ENCODE data around the gene ATRNL1. TPM values are rescaled to one million over a fixed set of nuclear protein-coding genes. Genes with fewer than 3 reads are reported as not detected.

Gene ATRNL1
- total and polyA plus RNA-seq, 12 donors = 4.8 to 217 (median 92.4) TPM

DNA sequence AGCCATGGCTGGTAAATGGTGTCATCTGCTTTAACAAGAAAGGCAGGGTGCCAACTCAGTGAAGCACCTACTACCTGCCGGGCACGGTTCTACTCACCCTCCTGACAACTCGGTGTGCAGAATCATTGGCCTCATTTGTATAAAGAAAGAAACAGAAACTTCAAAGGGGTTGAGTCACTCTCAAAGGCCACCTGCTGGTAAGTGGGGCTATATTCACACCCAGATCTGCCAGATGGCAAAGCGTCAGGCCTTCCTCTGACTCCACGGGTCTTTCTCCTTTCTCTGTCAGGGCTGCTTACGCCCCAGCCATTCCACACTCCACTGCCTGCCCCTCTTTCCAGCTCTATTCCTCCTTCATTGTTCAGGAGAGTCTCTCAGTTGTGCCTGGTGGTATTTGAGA lies 870.7 kb downstream of the ATRNL1 start:
- intact Hi-C loops (cut with DNase I) = no loop called here
- H3K9me3 ChIP-seq (replicated peaks in 1 of 3) = no peaks in the 10 kb centered on the region
- H3K36me3 ChIP-seq (replicated peaks in 1 of 2) = no peaks in the 10 kb centered on the region
- H3K4me1 ChIP-seq (replicated peaks in 1 of 2) = no peaks in the 10 kb centered on the region
- DNase-seq = peak in 1 of 7 donors; percentile 5
- no peaks in the 10 kb centered on the region for H3K27me3 ChIP-seq
- WGBS, 4 donors = 63 to 74% (median 65%) methylated on average over 4 to 6 of the region's 6 CpGs
- H3K27ac ChIP-seq = no peak overlapping the region
- H3K4me3 ChIP-seq = no peak overlapping the region
- TF ChIP-seq, protein P1, sequence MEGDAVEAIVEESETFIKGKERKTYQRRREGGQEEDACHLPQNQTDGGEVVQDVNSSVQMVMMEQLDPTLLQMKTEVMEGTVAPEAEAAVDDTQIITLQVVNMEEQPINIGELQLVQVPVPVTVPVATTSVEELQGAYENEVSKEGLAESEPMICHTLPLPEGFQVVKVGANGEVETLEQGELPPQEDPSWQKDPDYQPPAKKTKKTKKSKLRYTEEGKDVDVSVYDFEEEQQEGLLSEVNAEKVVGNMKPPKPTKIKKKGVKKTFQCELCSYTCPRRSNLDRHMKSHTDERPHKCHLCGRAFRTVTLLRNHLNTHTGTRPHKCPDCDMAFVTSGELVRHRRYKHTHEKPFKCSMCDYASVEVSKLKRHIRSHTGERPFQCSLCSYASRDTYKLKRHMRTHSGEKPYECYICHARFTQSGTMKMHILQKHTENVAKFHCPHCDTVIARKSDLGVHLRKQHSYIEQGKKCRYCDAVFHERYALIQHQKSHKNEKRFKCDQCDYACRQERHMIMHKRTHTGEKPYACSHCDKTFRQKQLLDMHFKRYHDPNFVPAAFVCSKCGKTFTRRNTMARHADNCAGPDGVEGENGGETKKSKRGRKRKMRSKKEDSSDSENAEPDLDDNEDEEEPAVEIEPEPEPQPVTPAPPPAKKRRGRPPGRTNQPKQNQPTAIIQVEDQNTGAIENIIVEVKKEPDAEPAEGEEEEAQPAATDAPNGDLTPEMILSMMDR (IDR thresholded peaks at IDR 0.05) = peak in 2 of 6 experiments; percentile 7 to 8
- no peak for TF ChIP-seq POLR2A (IDR thresholded peaks at IDR 0.05)

DNA sequence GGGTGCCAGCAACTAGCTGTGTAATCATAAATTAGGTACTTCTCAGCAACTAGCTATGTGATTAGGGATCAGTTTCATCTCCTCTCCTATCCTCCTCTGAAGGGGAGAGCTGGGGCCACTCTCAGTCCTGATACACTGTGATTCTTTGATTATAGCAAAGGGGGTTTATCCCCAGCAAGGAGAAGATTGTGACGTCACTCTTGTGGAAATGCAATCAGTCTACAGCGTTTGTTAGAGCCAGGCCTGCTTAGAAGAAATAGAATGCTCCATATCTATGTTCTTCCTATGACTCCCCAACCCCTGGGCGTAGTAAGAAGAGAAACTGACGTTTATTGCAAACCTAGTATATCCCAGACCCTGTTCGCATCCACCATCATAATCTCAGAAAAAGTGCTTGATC lies 871.7 kb downstream of the ATRNL1 start:
- Histone ChIP-seq H3K4me3 (no peak overlapping the region), H3K27ac (no peak overlapping the region), H3K27me3 (no peaks in the 10 kb centered on the region), H3K36me3 (replicated peaks in 1 of 2) (no peaks in the 10 kb centered on the region), H3K9me3 (replicated peaks in 1 of 3) (no peaks in the 10 kb centered on the region), H3K4me1 (replicated peaks in 1 of 2) (no peaks in the 10 kb centered on the region)
- 92 to 95% (median 93%) methylated on average over 5 of the region's 5 CpGs for whole genome bisulfite sequencing, 4 donors
- no peak for DNase-seq
- TF ChIP-seq POLR2A (IDR thresholded peaks at IDR 0.05) = no peak
- TF ChIP-seq, protein P1 (IDR thresholded peaks at IDR 0.05) = no peak
- intact Hi-C loops (cut with DNase I) = no loop called here

DNA sequence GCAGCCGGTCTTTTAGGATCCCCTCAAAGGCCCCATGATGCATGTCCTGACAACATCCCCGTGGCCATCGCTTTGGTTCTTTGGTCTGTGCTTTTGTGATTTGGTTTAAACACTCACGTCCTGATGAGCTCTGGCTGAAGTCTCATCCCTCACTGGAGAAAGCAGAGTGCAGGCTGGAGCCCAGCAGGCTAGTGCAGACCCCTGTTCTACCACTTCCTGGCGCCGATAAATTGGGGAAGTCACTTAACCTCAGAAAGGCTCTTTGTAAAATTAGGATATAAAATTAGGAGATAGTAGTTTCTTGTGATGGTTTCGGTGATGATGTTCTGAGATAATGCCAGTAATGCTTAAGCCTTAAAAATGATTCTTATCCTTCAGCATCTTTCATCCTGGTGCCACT lies 872.2 kb downstream of the ATRNL1 start:
- intact Hi-C loops (cut with DNase I) = no loop called here
- DNase-seq = no peak
- no peaks in the 10 kb centered on the region for H3K4me1 ChIP-seq (replicated peaks in 1 of 2)
- 80 to 94% (median 86%) methylated on average over 7 of the region's 7 CpGs for WGBS, 4 donors
- no peaks in the 10 kb centered on the region for H3K36me3 ChIP-seq (replicated peaks in 1 of 2)
- TF ChIP-seq POLR2A (IDR thresholded peaks at IDR 0.05) = no peak
- TF ChIP-seq, protein P1 (IDR thresholded peaks at IDR 0.05) = no peak
- no peaks in the 10 kb centered on the region for H3K9me3 ChIP-seq (replicated peaks in 1 of 3)
- no peak overlapping the region for H3K27ac ChIP-seq
- no peak overlapping the region for H3K4me3 ChIP-seq
- H3K27me3 ChIP-seq = no peaks in the 10 kb centered on the region

DNA sequence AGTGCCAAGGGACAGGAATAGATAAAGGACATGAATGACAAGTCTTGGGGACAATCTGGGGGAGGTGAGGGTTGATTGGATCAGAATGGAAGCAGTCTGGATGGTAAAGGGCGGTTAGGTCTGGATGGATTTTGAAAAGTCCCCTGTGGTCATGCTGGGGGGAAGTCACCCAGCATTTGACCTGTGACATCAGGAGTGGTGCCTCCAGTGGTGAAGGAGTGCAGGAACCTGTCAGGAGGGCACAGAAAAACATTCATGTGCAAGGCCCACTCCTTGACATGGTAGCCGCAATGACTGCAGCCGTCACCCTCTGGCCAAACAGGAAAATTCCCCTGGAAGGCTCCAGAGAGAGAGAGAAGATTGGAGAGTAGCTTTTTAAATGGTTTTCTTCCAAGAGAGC lies 875.1 kb downstream of the ATRNL1 start:
- WGBS, 4 donors = 85 to 100% (median 96%) methylated on average over 3 of the region's 3 CpGs
- intact Hi-C loops (cut with DNase I) = no loop called here
- Histone ChIP-seq H3K4me3 (no peak overlapping the region), H3K9me3 (replicated peaks in 1 of 3) (no peaks in the 10 kb centered on the region), H3K4me1 (replicated peaks in 1 of 2) (no peaks in the 10 kb centered on the region), H3K36me3 (replicated peaks in 1 of 2) (no peaks in the 10 kb centered on the region), H3K27me3 (no peaks in the 10 kb centered on the region), H3K27ac (no peak overlapping the region)
- no peak for TF ChIP-seq POLR2A (IDR thresholded peaks at IDR 0.05)
- TF ChIP-seq, protein P1 (IDR thresholded peaks at IDR 0.05) = no peak
- DNase-seq = no peak
